Ishikawa (cell line): ENCODE data around the gene ZNF536.

ENCODE experiments used
- CEBPB ChIP-seq: IDR thresholded peaks from 2 replicates; pipeline ENCODE4 v1.6.1; 2012
- CREB1 ChIP-seq: IDR thresholded peaks from 2 replicates; pipeline ENCODE4 v1.6.1; 2012; ENCODE audit warnings: low read depth
- EGR1 ChIP-seq: IDR thresholded peaks from 2 replicates; pipeline ENCODE4 v1.6.1; 2012
- EP300 ChIP-seq: IDR thresholded peaks from 2 replicates; pipeline ENCODE4 v1.6.1; 2012; ENCODE audit warnings: borderline replicate concordance
- FOXM1 ChIP-seq: IDR thresholded peaks from 2 replicates; pipeline ENCODE4 v1.6.1; 2012; ENCODE audit warnings: low read depth, borderline replicate concordance
- MAX ChIP-seq: IDR thresholded peaks from 2 replicates; pipeline ENCODE4 v1.6.1; 2012
- NFIC ChIP-seq: IDR thresholded peaks from 2 replicates; pipeline ENCODE4 v1.6.1; 2012
- RAD21 ChIP-seq: IDR thresholded peaks from 2 replicates; pipeline ENCODE4 v1.6.1; 2012; ENCODE audit warnings: low read depth
- REST ChIP-seq: IDR thresholded peaks from 2 replicates; pipeline ENCODE4 v1.6.1; 2012; ENCODE audit warnings: low read depth, mild to moderate bottlenecking
- TAF1 ChIP-seq: IDR thresholded peaks from 2 replicates; pipeline ENCODE4 v1.6.1; 2012; ENCODE audit warnings: low read depth, mild to moderate bottlenecking
- TCF12 ChIP-seq: IDR thresholded peaks from 2 replicates; pipeline ENCODE4 v1.6.1; 2012; ENCODE audit warnings: low read depth
- TEAD4 ChIP-seq: IDR thresholded peaks from 2 replicates; pipeline ENCODE4 v1.6.1; 2012
- USF1 ChIP-seq: IDR thresholded peaks from 2 replicates; pipeline ENCODE4 v1.6.1; 2012
- YY1 ChIP-seq: IDR thresholded peaks from 2 replicates; pipeline ENCODE4 v1.6.1; 2012; ENCODE audit warnings: low read depth
- ZBTB7A ChIP-seq: IDR thresholded peaks from 2 replicates; pipeline ENCODE4 v1.6.1; 2012; ENCODE audit warnings: low read depth

Gene ZNF536

GRCh38 chr19:30395283-30395682 is 23.1 kb downstream of the ZNF536 start:
- TF ChIP-seq MAX (no peak), YY1 (no peak), ZBTB7A (no peak), CEBPB (no peak), EP300 (no peak)

GRCh38 chr19:30401956-30402355 is 29.8 kb downstream of the ZNF536 start:
- no peak for TF ChIP-seq REST
- TF ChIP-seq MAX: no peak
- TF ChIP-seq NFIC: no peak
- TF ChIP-seq EGR1: no peak
- no peak for TF ChIP-seq EP300
- no peak for TF ChIP-seq TCF12
- no peak for TF ChIP-seq USF1
- TF ChIP-seq TAF1: no peak
- no peak for TF ChIP-seq ZBTB7A

- TF ChIP-seq FOXM1 (no peak), NFIC (no peak), TCF12 (no peak), EP300 (no peak), USF1 (no peak)
These were observed 30.4 kb downstream of the ZNF536 start for GRCh38 chr19:30402436-30403202.

GRCh38 chr19:30403203-30403985 is 31.2 kb downstream of the ZNF536 start:
- TF ChIP-seq FOXM1 (no peak), TAF1 (no peak), CEBPB (no peak), MAX (no peak), YY1 (no peak), RAD21 (no peak), EP300 (no peak), ZBTB7A (no peak)

- TF ChIP-seq TEAD4: no peak
- no peak for TF ChIP-seq CREB1
- TF ChIP-seq RAD21: peak; percentile 13; the same call in 1 of the 2 replicates
- no peak for TF ChIP-seq CEBPB
- TF ChIP-seq EP300: no peak
These were observed 34.3 kb downstream of the ZNF536 start for GRCh38 chr19:30406220-30407067.

GRCh38 chr19:30407068-30407709 is 35.0 kb downstream of the ZNF536 start:
- TF ChIP-seq CREB1: no peak
- TF ChIP-seq ZBTB7A: no peak
- no peak for TF ChIP-seq MAX
- TF ChIP-seq EP300: no peak
- TF ChIP-seq NFIC: no peak
- TF ChIP-seq FOXM1: no peak
- TF ChIP-seq YY1: no peak
- no peak for TF ChIP-seq RAD21
- TF ChIP-seq TCF12: no peak
- TF ChIP-seq USF1: no peak
- no peak for TF ChIP-seq TEAD4
- no peak for TF ChIP-seq EGR1
- TF ChIP-seq TAF1: no peak
- TF ChIP-seq CEBPB: no peak
